Calu3 (cell line): ENCODE measurements around the gene DYNLT5. TPM values are rescaled to one million over a fixed set of nuclear protein-coding genes. Genes with fewer than 3 reads are reported as not detected.

Source experiments
- BruUV-seq: library from RNA; stranded (reverse); fragments of 400-500 nt; replicated peaks from 2 replicates; lab custom pipeline; 2021; lab: Mats Ljungman, UMichigan
- CTCF ChIA-PET: fragments of 300-600 bp; sonication (Branson Sonifier 250); formaldehyde crosslinking; loops from one replicate; lab custom pipeline; 2022; ENCODE audit warnings: antibody characterized with exemption; lab: Charles Lee
- DNase-seq: peaks from one replicate; pipeline ENCODE4 v3.0.0; 2022
- H3K27ac Mint-ChIP-seq: one replicate; pipeline ENCODE4 v1.8.0; 2022; ENCODE audit warnings: mixed read lengths; ENCODE audit not compliant: unreplicated experiment
- H3K27me3 Mint-ChIP-seq: one replicate; pipeline ENCODE4 v1.8.0; 2022; ENCODE audit warnings: mixed read lengths; ENCODE audit not compliant: unreplicated experiment
- H3K36me3 Mint-ChIP-seq: one replicate; pipeline ENCODE4 v1.8.0; 2022; ENCODE audit warnings: mild to moderate bottlenecking, moderate library complexity, mixed read lengths; ENCODE audit not compliant: insufficient read depth, unreplicated experiment
- H3K4me1 Mint-ChIP-seq: one replicate; pipeline ENCODE4 v1.8.0; 2022; ENCODE audit warnings: mild to moderate bottlenecking, low read depth, mixed read lengths; ENCODE audit not compliant: unreplicated experiment
- H3K4me3 Mint-ChIP-seq: one replicate; pipeline ENCODE4 v1.8.0; 2022; ENCODE audit warnings: mild to moderate bottlenecking, low read depth, moderate library complexity, mixed read lengths; ENCODE audit not compliant: unreplicated experiment
- H3K9me3 Mint-ChIP-seq: one replicate; pipeline ENCODE4 v1.8.0; 2022; ENCODE audit warnings: low read depth, mixed read lengths; ENCODE audit not compliant: unreplicated experiment
- CTCF ChIP-seq: fragments of 200-600 bp; IDR thresholded peaks from one replicate; pipeline ENCODE4 v1.8.0; 2022; ENCODE audit warnings: antibody characterized with exemption; ENCODE audit not compliant: unreplicated experiment
- intact Hi-C: fragments of 100-400 bp; cut with micrococcal nuclease; formaldehyde crosslinking; loops from one replicate; pipeline ENCODE4 v1.10.0; 2022; ENCODE audit not compliant: unreplicated experiment
- total RNA-seq: library from RNA; stranded (reverse); gene quantifications from 2 replicates; pipeline ENCODE4 v1.2.3, GENCODE V29; 2022

DYNLT5 gene
- total RNA-seq, 1 experiment from 2014 or later: not detected

GRCh38 chr1:66773227-66773626 lies 21.0 kb downstream of the DYNLT5 start:
- no TSS peak for BruUV-seq
- intact Hi-C loops: no loop called here
- H3K27ac Mint-ChIP-seq: no peak overlapping the region
- no peak for TF ChIP-seq CTCF
- no peaks in the 10 kb centered on the region for H3K4me1 Mint-ChIP-seq
- no peak overlapping the region for H3K4me3 Mint-ChIP-seq
- H3K36me3 Mint-ChIP-seq: no peaks in the 10 kb centered on the region
- H3K9me3 Mint-ChIP-seq: no peaks in the 10 kb centered on the region
- H3K27me3 Mint-ChIP-seq: peaks cover 14% of the 10 kb centered on the region
- no peak for DNase-seq
- CTCF ChIA-PET: no interaction called here

DNA sequence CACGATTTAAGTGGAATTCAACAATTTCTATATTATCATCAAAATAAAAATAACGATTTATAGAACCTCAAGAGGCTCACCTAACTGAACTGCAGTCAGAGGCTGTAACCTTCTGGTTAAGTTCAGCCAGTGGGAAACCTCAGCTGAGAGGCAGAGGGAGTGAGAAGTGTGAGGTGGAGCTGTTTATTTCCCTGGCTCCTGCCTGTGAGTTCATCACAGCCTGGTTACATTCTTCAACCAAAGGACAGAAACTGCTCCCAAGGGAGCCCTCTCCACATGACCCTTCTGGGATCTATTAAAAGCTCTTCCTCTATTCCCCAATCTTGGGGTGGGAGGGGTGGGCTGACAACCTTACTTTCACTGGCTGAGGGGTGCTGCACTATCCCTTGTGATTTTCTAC lies 22.2 kb downstream of the DYNLT5 start:
- no peaks in the 10 kb centered on the region for H3K9me3 Mint-ChIP-seq
- no peak overlapping the region for H3K27ac Mint-ChIP-seq
- no peak overlapping the region for H3K4me3 Mint-ChIP-seq
- CTCF ChIA-PET: interaction anchor here (0.6 kb wide), 2 partner anchors 76 to 1465 kb away, joined by 4 to 9 read pairs; partner anchors contain the start of gene DNAJC6
- no peaks in the 10 kb centered on the region for H3K4me1 Mint-ChIP-seq
- TF ChIP-seq CTCF: no peak
- no peaks in the 10 kb centered on the region for H3K36me3 Mint-ChIP-seq
- peaks cover 14% of the 10 kb centered on the region for H3K27me3 Mint-ChIP-seq
- intact Hi-C loops: no loop called here
- no TSS peak for BruUV-seq
- DNase-seq: no peak

GRCh38 chr1:66775646-66776045 lies 23.4 kb downstream of the DYNLT5 start:
- BruUV-seq: no TSS peak
- Mint-ChIP-seq H3K9me3 (peaks cover 2% of the 10 kb centered on the region), H3K4me3 (no peak overlapping the region), H3K27me3 (peaks cover 14% of the 10 kb centered on the region), H3K36me3 (no peaks in the 10 kb centered on the region), H3K4me1 (no peaks in the 10 kb centered on the region), H3K27ac (no peak overlapping the region)
- DNase-seq: no peak
- intact Hi-C loops: no loop called here
- CTCF ChIA-PET: no interaction called here
- no peak for TF ChIP-seq CTCF

DNA sequence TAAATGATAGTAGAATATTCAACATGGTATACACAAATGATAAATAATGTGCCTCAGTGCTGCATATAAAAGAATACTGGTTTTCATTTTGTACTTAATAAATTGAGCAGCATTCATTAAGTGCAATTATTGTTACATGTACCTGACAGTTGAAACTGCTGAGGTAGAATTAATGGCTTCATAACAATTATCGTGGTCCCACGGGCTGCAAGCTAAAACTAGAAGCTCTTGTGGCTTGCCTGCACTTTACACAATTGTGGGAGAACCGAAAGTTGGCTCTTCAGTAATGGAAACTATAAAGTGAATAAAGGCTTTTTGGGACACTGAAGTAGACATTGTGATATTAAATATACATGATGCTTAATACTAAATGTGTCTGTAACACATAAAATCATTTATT lies 25.6 kb downstream of the DYNLT5 start:
- Mint-ChIP-seq H3K4me3 (no peak overlapping the region), H3K27me3 (peaks cover 26% of the 10 kb centered on the region), H3K27ac (no peak overlapping the region), H3K4me1 (no peaks in the 10 kb centered on the region), H3K36me3 (no peaks in the 10 kb centered on the region), H3K9me3 (peaks cover 6% of the 10 kb centered on the region)
- no peak for DNase-seq
- no peak for TF ChIP-seq CTCF
- CTCF ChIA-PET: no interaction called here
- no TSS peak for BruUV-seq
- intact Hi-C loops: no loop called here
